Kidney (tissue), 14 donors: ENCODE results near the gene ZRSR2. TPM values are rescaled to one million over a fixed set of nuclear protein-coding genes. Genes with fewer than 3 reads are reported as not detected.
"Not testable (repeated sequence)": the region's sequence is repeated elsewhere in the genome, so short reads cannot be mapped to it uniquely, and the experiment has no call there.

Source experiments
- DNase-seq, 5 donors: peaks; one replicate each; pipeline ENCODE4 v3.0.0-alpha.2; 2013 to 2020
- FAIRE-seq: peaks from 2 replicates; lab custom pipeline; 2012; peaks lifted over from hg19 to GRCh38; lab: Jason Lieb, UNC
- H3K27ac ChIP-seq, 2 donors: one replicate each; pipeline ENCODE4 v1.7.0; 2013; ENCODE audit warnings: low read depth in 2 of 2, low read length in 2 of 2, inconsistent platforms in 1 of 2
- H3K27me3 ChIP-seq: one replicate; pipeline ENCODE4 v1.7.1; 2013; ENCODE audit warnings: low read length, inconsistent platforms; ENCODE audit not compliant: control insufficient read depth, insufficient read depth
- H3K36me3 ChIP-seq, 3 donors: one replicate each; pipeline versions ENCODE4 v1.7.0 to v1.7.1; 2013; ENCODE audit warnings: low read length in 3 of 3, control low read depth in 1 of 3, inconsistent platforms in 1 of 3; ENCODE audit not compliant: insufficient read depth in 3 of 3, control insufficient read depth in 2 of 3
- H3K4me1 ChIP-seq, 3 donors: one replicate each; pipeline versions ENCODE4 v1.7.0 to v1.7.1; 2013; ENCODE audit warnings: low read length in 3 of 3, inconsistent platforms in 1 of 3, low read depth in 1 of 3; ENCODE audit not compliant: control insufficient read depth in 2 of 3, insufficient read depth in 2 of 3
- H3K4me3 ChIP-seq, 3 donors: one replicate each; pipeline versions ENCODE4 v1.7.0 to v1.8.1; 2013; ENCODE audit warnings: low read length in 3 of 3, control low read depth in 1 of 3, inconsistent platforms in 1 of 3
- H3K9ac ChIP-seq, 3 donors: one replicate each; pipeline versions ENCODE4 v1.7.0 to v1.7.1; 2013; ENCODE audit warnings: low read length in 3 of 3, control low read depth in 1 of 3, inconsistent platforms in 1 of 3
- H3K9me3 ChIP-seq, 3 donors: one replicate each; pipeline versions ENCODE4 v1.7.0 to v1.7.1; 2013; ENCODE audit warnings: low read length in 3 of 3, control low read depth in 1 of 3, inconsistent platforms in 1 of 3; ENCODE audit not compliant: control insufficient read depth in 2 of 3, insufficient read depth in 1 of 3
- CTCF ChIP-seq: IDR thresholded peaks from 3 replicates; pipeline ENCODE4 v1.5.1; 2012; ENCODE audit warnings: mild to moderate bottlenecking, moderate library complexity, borderline replicate concordance; ENCODE audit not compliant: insufficient read depth; ENCODE audit errors: extremely low read depth
- intact Hi-C: fragments of 100-400 bp; cut with DNase I; formaldehyde crosslinking; loops from one replicate; pipeline ENCODE4 v1.11.1; 2022
- polyA plus RNA-seq: library from polyadenylated mRNA; stranded (reverse); fragments of 350-450 nt; fragmentation: Illumina TruSeq; extraction: RNeasy Lipid Tissue Mini Kit (QIAGEN cat#74804); gene quantifications from one replicate; pipeline ENCODE4 v1.2.3, GENCODE V29; 2014; ENCODE audit warnings: low read depth, low replicate concordance; ENCODE audit not compliant: insufficient read depth
- total RNA-seq: library from RNA; stranded (reverse); fragmentation: NEBNext Ultra II Directional; extraction: Animal tissue kit (Norgen Biotek cat#: 25700); gene quantifications from one replicate; pipeline ENCODE4 v1.2.1, GENCODE V29; 2021
- donor health status: control.
- donor health status: control.
- donor health status: control.
- donor health status: control.
- donor health status: control.
- donor health status: DM: yes; HTN: yes; CAD: no.
- donor health status: Normal renal cell carcinoma (clear cell type).

Gene ZRSR2
- total and polyA plus RNA-seq, 2 donors from 2014 or later, result 12.8 to 15.6 TPM

- no peak for TF ChIP-seq CTCF
- Histone ChIP-seq H3K4me3 (no peak overlapping the region), H3K27ac (peak overlapping the region; percentile 63 to 84), H3K27me3 (peaks cover 2% of the 10 kb centered on the region), H3K9me3 (no peaks in the 10 kb centered on the region), H3K4me1 (peaks cover 0 to 7% (median 6%) of the 10 kb centered on the region in 3 donors), H3K9ac (no peak overlapping the region), H3K36me3 (no peaks in the 10 kb centered on the region)
- no peak for DNase-seq
- FAIRE-seq, result no peak
- intact Hi-C loops, result no loop called here
Measured at GRCh38 chrX:15750611-15751154, 39.6 kb upstream of the ZRSR2 start.

- Histone ChIP-seq H3K9ac (no peak overlapping the region), H3K4me1 (peaks cover 0 to 7% (median 6%) of the 10 kb centered on the region in 3 donors), H3K4me3 (no peak overlapping the region), H3K9me3 (no peaks in the 10 kb centered on the region), H3K36me3 (no peaks in the 10 kb centered on the region), H3K27ac (peak overlapping the region; percentile 55 to 64), H3K27me3 (peaks cover 2% of the 10 kb centered on the region)
- FAIRE-seq, result peak; percentile 92
- intact Hi-C loops, result no loop called here
- DNase-seq, result peak in 1 of 5 donors; percentile 35
- TF ChIP-seq CTCF, result no peak
Measured at GRCh38 chrX:15751155-15751819, 39.0 kb upstream of the ZRSR2 start.

GRCh38 chrX:15755091-15755490 lies 35.2 kb upstream of the ZRSR2 start:
- DNase-seq (no peak), FAIRE-seq (no peak)
- H3K9ac ChIP-seq, result no peak overlapping the region
- TF ChIP-seq CTCF, result no peak
- H3K27me3 ChIP-seq, result peaks cover 2% of the 10 kb centered on the region
- no peak overlapping the region for H3K4me3 ChIP-seq
- intact Hi-C loops, result no loop called here
- no peaks in the 10 kb centered on the region for H3K36me3 ChIP-seq
- H3K9me3 ChIP-seq, result no peaks in the 10 kb centered on the region
- H3K27ac ChIP-seq, result no peak overlapping the region
- peaks cover 0 to 7% (median 2%) of the 10 kb centered on the region in 3 donors for H3K4me1 ChIP-seq

GRCh38 chrX:15758140-15758539 lies 32.1 kb upstream of the ZRSR2 start:
- Histone ChIP-seq H3K27ac (no peak overlapping the region), H3K9ac (no peak overlapping the region), H3K4me3 (no peak overlapping the region), H3K9me3 (no peaks in the 10 kb centered on the region), H3K27me3 (no peaks in the 10 kb centered on the region), H3K36me3 (no peaks in the 10 kb centered on the region), H3K4me1 (no peaks in the 10 kb centered on the region)
- FAIRE-seq (no peak), DNase-seq (no peak)
- TF ChIP-seq CTCF, result no peak
- intact Hi-C loops, result no loop called here

- H3K36me3 ChIP-seq, intact Hi-C loops, H3K27me3 ChIP-seq, H3K9me3 ChIP-seq, H3K4me3 ChIP-seq, H3K27ac ChIP-seq, FAIRE-seq, H3K9ac ChIP-seq, DNase-seq, H3K4me1 ChIP-seq: not testable (repeated sequence)
Measured at GRCh38 chrX:15759886-15760285, 30.4 kb upstream of the ZRSR2 start.
